ENCODE results near the gene ETV3L.
A peak's percentile ranks its signal among the peaks of the same experiment; 100 is the strongest.

Gene ETV3L

GRCh38 chr1:157111396-157112165 lies 12.0 kb upstream of the ETV3L start:
- Histone ChIP-seq H3K9me3 (ENCODE audit: control insufficient read depth, insufficient read depth, low read length) (no peaks in the 10 kb centered on the region), H3K4me3 (ENCODE audit: low read depth, low read length) (no peak overlapping the region), H3K27me3 (ENCODE audit: control insufficient read depth, insufficient read depth, low read length) (peaks cover 27% of the 10 kb centered on the region), H3K9ac (ENCODE audit: low read depth, low read length) (no peak overlapping the region), H3K36me3 (ENCODE audit: control insufficient read depth, insufficient read depth, low read length) (no peaks in the 10 kb centered on the region), H3K4me1 (ENCODE audit: control insufficient read depth, insufficient read depth, low read length) (peaks cover 22% of the 10 kb centered on the region)

DNA sequence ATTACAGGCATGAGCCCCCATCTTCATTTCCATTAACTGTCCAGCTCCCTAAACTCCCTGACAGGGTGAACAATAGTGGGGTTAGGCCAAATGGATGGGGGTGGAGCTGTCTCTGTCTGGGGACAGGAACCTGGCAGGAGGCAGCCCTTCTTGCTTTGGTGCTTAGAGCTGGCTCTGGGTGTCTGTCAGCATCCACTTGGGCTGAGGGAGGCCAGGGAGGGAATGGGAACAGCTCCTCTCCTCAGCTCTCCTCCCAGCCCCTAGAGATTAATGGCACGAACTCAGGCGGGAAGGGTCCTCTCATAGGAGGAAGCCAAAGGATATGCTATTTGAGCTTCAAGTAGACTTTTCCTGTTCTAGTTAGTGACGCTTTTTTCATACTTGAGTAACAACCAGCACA lies 11.1 kb upstream of the ETV3L start:
- Histone ChIP-seq H3K9ac (ENCODE audit: low read depth, low read length) (no peak overlapping the region), H3K27me3 (ENCODE audit: control insufficient read depth, insufficient read depth, low read length) (peaks cover 29% of the 10 kb centered on the region), H3K4me1 (ENCODE audit: control insufficient read depth, insufficient read depth, low read length) (peaks cover 13% of the 10 kb centered on the region), H3K9me3 (ENCODE audit: control insufficient read depth, insufficient read depth, low read length) (no peaks in the 10 kb centered on the region), H3K36me3 (ENCODE audit: control insufficient read depth, insufficient read depth, low read length) (no peaks in the 10 kb centered on the region), H3K4me3 (ENCODE audit: low read depth, low read length) (no peak overlapping the region)

DNA sequence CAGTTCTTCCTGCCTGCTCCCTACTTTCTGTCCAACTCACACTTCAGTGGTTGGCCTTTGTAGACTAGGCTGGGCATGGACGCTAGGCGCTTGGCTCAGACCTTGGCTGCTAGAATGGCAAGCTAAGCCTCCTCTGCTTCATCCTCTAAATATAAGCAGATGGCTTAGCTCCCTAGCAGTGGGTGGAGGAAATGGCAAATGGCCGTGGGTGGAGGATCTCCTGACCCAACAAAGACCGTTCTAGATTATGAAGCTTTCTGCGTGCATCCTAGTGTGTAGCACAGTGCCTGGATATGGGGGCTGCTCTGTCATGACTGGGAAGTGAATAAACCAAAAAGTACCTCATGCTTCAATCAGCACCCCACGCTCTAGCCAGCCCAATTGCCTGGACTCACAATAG lies 10.4 kb upstream of the ETV3L start:
- no peaks in the 10 kb centered on the region for H3K9me3 ChIP-seq (ENCODE audit: control insufficient read depth, insufficient read depth, low read length)
- H3K36me3 ChIP-seq (ENCODE audit: control insufficient read depth, insufficient read depth, low read length) = no peaks in the 10 kb centered on the region
- no peak overlapping the region for H3K9ac ChIP-seq (ENCODE audit: low read depth, low read length)
- H3K4me3 ChIP-seq (ENCODE audit: low read depth, low read length) = no peak overlapping the region
- H3K27me3 ChIP-seq (ENCODE audit: control insufficient read depth, insufficient read depth, low read length) = peaks cover 34% of the 10 kb centered on the region
- H3K4me1 ChIP-seq (ENCODE audit: control insufficient read depth, insufficient read depth, low read length) = peaks cover 9% of the 10 kb centered on the region

DNA sequence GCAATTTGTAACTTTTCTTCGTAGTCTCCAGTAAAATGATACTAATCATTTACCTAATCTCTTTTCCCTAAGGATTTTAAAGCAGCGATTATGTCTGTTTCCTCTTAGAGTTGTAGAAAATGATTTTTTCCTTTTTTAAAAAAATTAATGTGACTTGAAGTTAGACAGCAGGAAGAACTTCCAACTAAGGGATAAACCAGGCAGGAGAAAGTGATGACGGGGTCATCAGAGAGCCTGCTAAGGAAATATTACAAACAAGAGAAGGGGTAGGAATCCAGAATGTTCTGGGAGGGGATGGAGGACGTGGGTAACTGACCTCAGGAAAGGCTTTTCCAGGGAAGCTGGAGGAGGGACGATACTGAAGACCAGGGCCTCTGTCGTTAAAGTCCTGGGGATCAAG lies 8.8 kb upstream of the ETV3L start:
- H3K9ac ChIP-seq (ENCODE audit: low read depth, low read length) = no peak overlapping the region
- H3K4me3 ChIP-seq (ENCODE audit: low read depth, low read length) = no peak overlapping the region
- H3K36me3 ChIP-seq (ENCODE audit: control insufficient read depth, insufficient read depth, low read length) = no peaks in the 10 kb centered on the region
- H3K9me3 ChIP-seq (ENCODE audit: control insufficient read depth, insufficient read depth, low read length) = no peaks in the 10 kb centered on the region
- peaks cover 11% of the 10 kb centered on the region for H3K4me1 ChIP-seq (ENCODE audit: control insufficient read depth, insufficient read depth, low read length)
- peaks cover 36% of the 10 kb centered on the region for H3K27me3 ChIP-seq (ENCODE audit: control insufficient read depth, insufficient read depth, low read length)

DNA sequence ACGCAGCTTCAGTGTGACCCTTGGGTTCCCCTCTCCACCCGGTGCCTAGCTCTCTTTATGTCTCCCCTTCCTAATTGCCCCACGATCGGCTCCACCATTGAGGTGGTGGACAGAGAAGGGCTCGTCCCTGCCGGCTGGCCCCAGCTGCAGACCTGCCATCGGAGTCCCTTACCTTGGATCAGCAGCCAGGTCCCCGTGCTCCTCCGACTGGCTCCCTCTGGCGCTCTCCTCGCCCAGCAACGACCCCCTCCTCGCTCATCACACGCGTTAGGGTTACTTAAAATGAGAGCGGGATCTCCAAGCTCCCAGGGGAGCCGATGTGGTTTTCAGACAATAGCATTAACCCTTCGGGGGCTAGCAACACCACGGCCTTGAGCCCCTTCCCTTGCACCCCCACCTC lies 8.1 kb upstream of the ETV3L start:
- Histone ChIP-seq H3K36me3 (ENCODE audit: control insufficient read depth, insufficient read depth, low read length) (no peaks in the 10 kb centered on the region), H3K27me3 (ENCODE audit: control insufficient read depth, insufficient read depth, low read length) (peaks cover 36% of the 10 kb centered on the region), H3K4me3 (ENCODE audit: low read depth, low read length) (peak overlapping the region; percentile 8), H3K4me1 (ENCODE audit: control insufficient read depth, insufficient read depth, low read length) (peaks cover 11% of the 10 kb centered on the region), H3K9me3 (ENCODE audit: control insufficient read depth, insufficient read depth, low read length) (no peaks in the 10 kb centered on the region), H3K9ac (ENCODE audit: low read depth, low read length) (no peak overlapping the region)

DNA sequence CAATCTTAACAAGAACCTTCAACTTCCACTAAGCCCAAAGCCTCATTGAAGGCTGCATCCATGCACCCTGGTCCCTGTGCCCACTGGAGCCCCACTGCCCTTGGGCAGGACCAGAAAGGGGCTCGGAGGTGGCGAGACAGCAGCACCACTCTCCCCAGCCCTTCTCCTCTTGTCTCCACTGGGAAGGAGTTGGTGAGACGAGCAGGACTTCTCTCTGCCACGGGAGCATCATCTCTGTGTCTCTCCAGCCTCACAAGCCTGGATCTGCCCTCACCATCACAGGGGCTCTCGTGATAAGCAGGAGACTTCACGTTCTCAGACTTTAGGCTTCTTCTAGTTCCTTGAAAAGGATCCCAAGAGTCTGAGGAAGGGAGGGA lies 7.2 kb upstream of the ETV3L start:
- Histone ChIP-seq H3K4me1 (ENCODE audit: control insufficient read depth, insufficient read depth, low read length) (peaks cover 11% of the 10 kb centered on the region), H3K4me3 (ENCODE audit: low read depth, low read length) (no peak overlapping the region), H3K36me3 (ENCODE audit: control insufficient read depth, insufficient read depth, low read length) (no peaks in the 10 kb centered on the region), H3K9ac (ENCODE audit: low read depth, low read length) (no peak overlapping the region), H3K9me3 (ENCODE audit: control insufficient read depth, insufficient read depth, low read length) (no peaks in the 10 kb centered on the region), H3K27me3 (ENCODE audit: control insufficient read depth, insufficient read depth, low read length) (peaks cover 32% of the 10 kb centered on the region)

- Histone ChIP-seq H3K9me3 (ENCODE audit: control insufficient read depth, insufficient read depth, low read length) (no peaks in the 10 kb centered on the region), H3K9ac (ENCODE audit: low read depth, low read length) (no peak overlapping the region), H3K4me1 (ENCODE audit: control insufficient read depth, insufficient read depth, low read length) (peaks cover 11% of the 10 kb centered on the region), H3K36me3 (ENCODE audit: control insufficient read depth, insufficient read depth, low read length) (no peaks in the 10 kb centered on the region), H3K4me3 (ENCODE audit: low read depth, low read length) (no peak overlapping the region), H3K27me3 (ENCODE audit: control insufficient read depth, insufficient read depth, low read length) (peaks cover 30% of the 10 kb centered on the region)
Measured at GRCh38 chr1:157105988-157106812, 6.6 kb upstream of the ETV3L start.

DNA sequence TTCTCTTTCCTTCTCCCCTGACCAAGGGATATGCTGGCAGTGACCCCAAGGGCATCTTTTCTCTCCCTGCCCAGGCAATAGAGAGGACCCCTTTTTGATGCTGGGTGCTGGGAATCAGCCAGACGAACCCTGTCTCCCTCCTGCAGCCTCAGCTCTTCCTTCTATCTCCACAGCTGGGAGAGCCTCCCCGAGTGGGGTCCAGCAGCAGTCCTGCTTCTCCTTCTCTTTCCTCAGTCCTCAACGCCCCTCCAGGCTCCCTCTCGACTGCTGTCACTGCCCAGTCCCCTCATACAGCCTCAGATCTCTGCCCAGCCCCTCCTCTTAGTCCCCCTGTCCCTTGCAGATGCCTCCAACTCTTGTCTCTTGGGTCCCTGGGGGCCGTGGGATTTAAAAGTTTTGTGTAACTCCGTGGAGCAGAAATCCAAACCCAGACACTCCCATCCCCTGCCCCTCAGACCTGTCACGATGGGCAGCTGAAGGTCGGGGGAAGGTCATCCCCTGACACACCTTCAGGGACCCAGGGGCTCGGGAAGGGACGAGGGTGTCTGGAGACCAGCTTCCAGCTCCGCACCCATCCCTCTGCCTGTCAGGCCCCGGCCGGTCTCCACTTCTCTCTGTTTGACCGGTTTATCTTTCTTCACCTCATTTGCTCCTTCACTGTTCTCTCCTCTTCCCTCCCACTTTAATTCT lies 5.8 kb upstream of the ETV3L start:
- peaks cover 11% of the 10 kb centered on the region for H3K4me1 ChIP-seq (ENCODE audit: control insufficient read depth, insufficient read depth, low read length)
- H3K9ac ChIP-seq (ENCODE audit: low read depth, low read length) = no peak overlapping the region
- no peak overlapping the region for H3K4me3 ChIP-seq (ENCODE audit: low read depth, low read length)
- H3K9me3 ChIP-seq (ENCODE audit: control insufficient read depth, insufficient read depth, low read length) = no peaks in the 10 kb centered on the region
- peaks cover 30% of the 10 kb centered on the region for H3K27me3 ChIP-seq (ENCODE audit: control insufficient read depth, insufficient read depth, low read length)
- no peaks in the 10 kb centered on the region for H3K36me3 ChIP-seq (ENCODE audit: control insufficient read depth, insufficient read depth, low read length)

- Histone ChIP-seq H3K27me3 (ENCODE audit: control insufficient read depth, insufficient read depth, low read length) (peaks cover 30% of the 10 kb centered on the region), H3K4me3 (ENCODE audit: low read depth, low read length) (no peak overlapping the region), H3K4me1 (ENCODE audit: control insufficient read depth, insufficient read depth, low read length) (peaks cover 11% of the 10 kb centered on the region), H3K36me3 (ENCODE audit: control insufficient read depth, insufficient read depth, low read length) (no peaks in the 10 kb centered on the region), H3K9me3 (ENCODE audit: control insufficient read depth, insufficient read depth, low read length) (no peaks in the 10 kb centered on the region), H3K9ac (ENCODE audit: low read depth, low read length) (no peak overlapping the region)
Measured at GRCh38 chr1:157104598-157105293, 5.1 kb upstream of the ETV3L start.

- H3K4me3 ChIP-seq (ENCODE audit: low read depth, low read length) = no peak overlapping the region
- H3K9me3 ChIP-seq (ENCODE audit: control insufficient read depth, insufficient read depth, low read length) = no peaks in the 10 kb centered on the region
- H3K9ac ChIP-seq (ENCODE audit: low read depth, low read length) = no peak overlapping the region
- H3K36me3 ChIP-seq (ENCODE audit: control insufficient read depth, insufficient read depth, low read length) = no peaks in the 10 kb centered on the region
- H3K4me1 ChIP-seq (ENCODE audit: control insufficient read depth, insufficient read depth, low read length) = peaks cover 11% of the 10 kb centered on the region
- peaks cover 23% of the 10 kb centered on the region for H3K27me3 ChIP-seq (ENCODE audit: control insufficient read depth, insufficient read depth, low read length)
Measured at GRCh38 chr1:157103268-157103667, 3.7 kb upstream of the ETV3L start.

- Histone ChIP-seq H3K27me3 (ENCODE audit: control insufficient read depth, insufficient read depth, low read length) (peaks cover 7% of the 10 kb centered on the region), H3K4me1 (ENCODE audit: control insufficient read depth, insufficient read depth, low read length) (peaks cover 7% of the 10 kb centered on the region), H3K36me3 (ENCODE audit: control insufficient read depth, insufficient read depth, low read length) (no peaks in the 10 kb centered on the region), H3K9me3 (ENCODE audit: control insufficient read depth, insufficient read depth, low read length) (no peaks in the 10 kb centered on the region), H3K4me3 (ENCODE audit: low read depth, low read length) (no peak overlapping the region), H3K9ac (ENCODE audit: low read depth, low read length) (no peak overlapping the region)
Measured at GRCh38 chr1:157101149-157101548, 1.5 kb upstream of the ETV3L start.

Data from iPS-15b (cell line).